GM04503 (cell line): ENCODE results near the gene BTNL9.
"Not testable (repeated sequence)": the region's sequence is repeated elsewhere in the genome, so short reads cannot be mapped to it uniquely, and the experiment has no call there.

Experiments used
- DNase-seq: peaks from one replicate; pipeline ENCODE4 v3.0.0-alpha.2; 2012; ENCODE audit warnings: low read depth

The BTNL9 gene

GRCh38 chr5:181100121-181100875, 60.2 kb downstream of the BTNL9 start:
- no peak for DNase-seq

DNA sequence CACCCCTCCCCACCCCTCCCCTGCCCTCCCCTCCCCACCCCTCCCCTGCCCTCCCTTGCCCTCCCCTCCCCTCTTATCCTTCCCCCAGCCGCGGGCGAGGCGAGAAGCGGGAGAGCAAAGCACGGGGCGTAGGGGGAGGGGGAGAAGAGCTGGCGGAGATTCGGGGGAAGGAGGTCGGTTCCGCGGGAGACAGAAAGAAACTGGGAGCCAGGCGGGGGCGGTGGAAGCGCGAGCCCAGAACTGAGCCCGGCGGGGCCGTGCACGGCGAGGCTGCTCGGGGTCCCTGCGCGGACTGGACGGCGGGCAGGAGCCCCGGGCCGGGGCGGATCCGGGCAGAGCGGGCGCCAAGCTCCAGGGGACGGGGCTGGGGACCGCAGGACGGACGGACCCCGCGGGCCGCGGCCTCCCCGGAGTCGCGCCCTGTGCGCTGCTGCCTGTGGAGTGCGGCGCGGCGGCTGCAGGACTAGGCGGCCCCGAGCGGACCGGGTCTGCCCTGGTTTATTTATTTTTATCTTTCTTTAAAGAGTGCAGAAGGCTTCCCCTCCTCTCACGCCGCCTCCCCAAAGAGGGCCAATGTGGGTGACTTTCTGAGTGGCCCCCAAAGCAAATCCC, 61.1 kb downstream of the BTNL9 start:
- DNase-seq, result not testable (repeated sequence)

DNA sequence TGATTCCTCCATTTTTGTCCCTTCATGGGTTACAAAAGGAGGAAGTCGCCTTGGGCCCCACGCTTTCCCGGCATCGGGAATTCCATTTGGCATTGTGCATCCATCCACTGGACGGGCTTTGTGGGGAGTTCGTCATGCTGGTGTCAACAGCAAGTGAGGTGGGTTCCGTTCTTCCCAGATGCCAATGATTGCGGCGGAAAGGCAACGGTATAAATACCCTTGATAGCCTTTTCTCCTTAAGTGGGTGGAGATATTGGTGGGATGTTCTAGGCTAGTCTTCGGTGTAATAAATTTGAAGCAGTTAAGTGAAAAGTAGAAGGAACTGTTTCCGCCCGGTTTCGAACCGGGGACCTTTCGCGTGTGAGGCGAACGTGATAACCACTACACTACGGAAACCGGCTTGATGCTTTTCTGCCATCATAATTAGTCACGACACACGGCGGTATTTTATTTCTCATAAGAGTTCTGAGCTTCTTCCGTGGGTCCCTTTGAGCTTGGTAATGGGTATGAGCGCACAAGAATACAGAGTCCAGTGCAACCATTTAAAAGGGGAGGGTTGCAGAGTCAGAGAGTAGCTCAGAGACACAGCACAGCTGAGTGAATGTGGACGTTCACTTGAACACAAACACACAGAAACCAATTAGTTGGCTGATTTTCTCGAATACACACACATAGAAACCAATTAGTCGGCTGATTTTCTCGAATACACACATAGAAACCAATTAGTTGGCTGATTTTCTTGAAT, 62.0 kb downstream of the BTNL9 start:
- DNase-seq, result not testable (repeated sequence)

- DNase-seq, result not testable (repeated sequence)
Observed at GRCh38 chr5:181104259-181104568, 64.1 kb downstream of the BTNL9 start.

DNA sequence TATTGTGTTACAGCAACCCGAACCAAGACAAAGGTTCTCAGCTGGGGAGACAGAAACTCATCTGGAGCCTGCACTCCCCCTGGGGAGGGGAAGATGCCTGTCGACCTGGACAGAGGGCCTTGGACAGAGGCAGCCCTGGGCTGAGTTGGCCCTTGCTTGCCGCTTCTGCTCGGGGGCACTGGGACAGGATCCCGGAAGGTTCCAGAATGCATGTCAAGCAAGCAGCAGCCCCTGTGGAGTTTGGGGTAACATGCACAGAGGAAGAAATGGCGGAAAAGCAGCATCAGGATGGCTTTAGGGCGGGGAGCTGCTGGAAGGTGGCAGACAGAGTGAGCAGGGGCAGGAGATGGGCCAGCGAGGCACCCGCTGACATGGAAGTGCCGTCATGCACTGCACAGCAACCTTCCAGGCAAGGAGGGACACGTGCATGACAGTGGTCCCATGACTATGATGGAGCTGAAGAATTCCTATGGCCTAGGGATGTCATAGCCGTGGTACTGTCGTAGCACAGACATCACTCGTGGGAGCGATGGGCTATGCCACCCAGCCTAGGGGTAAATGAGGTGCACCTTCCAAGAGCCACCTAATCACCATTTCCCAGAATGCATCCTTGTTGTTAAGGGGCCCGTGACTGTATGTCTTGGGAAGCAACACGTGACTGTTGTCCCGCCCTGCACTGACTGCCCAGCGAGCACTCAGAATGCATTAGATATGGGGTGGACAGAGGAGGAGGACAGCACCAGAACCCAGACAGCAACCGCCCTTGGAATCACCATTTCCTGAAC, 64.7 kb downstream of the BTNL9 start:
- DNase-seq, result not testable (repeated sequence)

GRCh38 chr5:181105391-181106025, 65.4 kb downstream of the BTNL9 start:
- no peak for DNase-seq

- DNase-seq, result no peak
Observed at GRCh38 chr5:181107699-181108098, 67.6 kb downstream of the BTNL9 start.

DNA sequence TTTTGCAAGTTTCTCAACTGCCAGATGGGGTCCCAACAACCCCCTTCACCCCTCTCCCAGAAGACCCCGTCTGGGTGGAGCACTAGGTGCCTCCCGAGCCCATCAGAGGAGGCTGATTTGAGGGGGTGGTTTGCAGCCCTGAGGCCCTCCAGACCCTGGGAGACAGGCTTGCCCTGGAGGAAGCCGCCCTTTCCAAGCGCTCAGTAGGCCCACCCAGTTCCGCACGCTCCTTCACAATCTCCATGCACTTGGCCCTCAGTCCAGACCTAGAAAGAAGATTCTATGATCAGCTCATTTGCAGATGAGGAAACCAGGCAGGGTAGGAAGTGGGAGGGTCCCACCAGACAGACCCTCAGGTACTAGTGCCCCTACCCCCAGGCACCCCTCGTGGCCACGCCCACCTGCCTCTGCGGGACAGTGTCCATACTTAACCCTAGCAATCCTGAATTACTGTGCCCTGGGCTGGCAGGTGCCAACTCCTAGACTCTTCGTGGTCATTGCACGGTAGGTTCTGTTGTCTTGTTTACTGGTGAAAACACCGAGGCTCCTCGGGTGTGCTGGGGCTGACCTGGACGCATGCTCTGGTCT, 68.6 kb downstream of the BTNL9 start:
- DNase-seq, result no peak

- DNase-seq, result no peak
Observed at GRCh38 chr5:181109489-181110013, 69.5 kb downstream of the BTNL9 start.

DNA sequence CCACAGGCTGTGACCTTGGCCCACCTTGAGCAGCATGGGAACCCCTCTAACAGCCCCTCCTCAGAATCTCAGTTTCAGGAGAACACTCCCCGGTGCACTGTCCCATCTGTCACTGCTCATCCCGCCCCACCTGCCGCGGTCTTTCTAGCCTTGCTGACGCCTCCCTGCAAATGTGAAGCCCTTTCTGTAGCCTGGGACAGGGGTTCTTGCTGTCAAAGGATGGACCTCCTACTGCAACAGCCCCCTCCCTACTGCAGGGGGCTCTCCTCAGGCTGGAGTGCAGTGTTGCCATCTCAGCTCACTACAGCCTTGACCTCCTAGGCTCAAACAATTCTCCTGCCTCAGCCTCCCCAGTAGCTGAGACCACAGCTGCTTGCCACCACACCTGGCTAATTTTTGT, 70.9 kb downstream of the BTNL9 start:
- no peak for DNase-seq
